ENCODE results near the gene FIGLA.

The FIGLA gene

DNA sequence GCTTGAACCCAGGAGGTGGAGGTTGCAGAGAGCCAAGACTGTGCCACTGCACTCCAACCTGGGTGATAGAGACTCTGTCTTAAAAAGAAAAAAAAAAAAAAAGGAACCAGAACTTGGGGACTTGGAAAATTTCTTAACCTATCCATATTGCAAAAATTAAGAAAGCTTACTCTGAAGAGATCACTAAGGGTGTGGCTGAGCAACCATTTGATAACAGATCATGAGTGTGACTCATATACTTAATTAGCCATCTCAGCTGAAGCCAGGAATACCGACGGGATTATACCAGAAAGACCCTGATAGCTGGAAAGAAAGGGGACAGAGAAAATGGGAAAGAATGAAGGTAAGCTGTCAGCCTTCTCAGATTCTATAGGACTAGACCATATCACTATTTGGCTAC lies 15.3 kb downstream of the FIGLA start:
- DNase-seq (ENCODE audit: low read depth), result no peak

DNA sequence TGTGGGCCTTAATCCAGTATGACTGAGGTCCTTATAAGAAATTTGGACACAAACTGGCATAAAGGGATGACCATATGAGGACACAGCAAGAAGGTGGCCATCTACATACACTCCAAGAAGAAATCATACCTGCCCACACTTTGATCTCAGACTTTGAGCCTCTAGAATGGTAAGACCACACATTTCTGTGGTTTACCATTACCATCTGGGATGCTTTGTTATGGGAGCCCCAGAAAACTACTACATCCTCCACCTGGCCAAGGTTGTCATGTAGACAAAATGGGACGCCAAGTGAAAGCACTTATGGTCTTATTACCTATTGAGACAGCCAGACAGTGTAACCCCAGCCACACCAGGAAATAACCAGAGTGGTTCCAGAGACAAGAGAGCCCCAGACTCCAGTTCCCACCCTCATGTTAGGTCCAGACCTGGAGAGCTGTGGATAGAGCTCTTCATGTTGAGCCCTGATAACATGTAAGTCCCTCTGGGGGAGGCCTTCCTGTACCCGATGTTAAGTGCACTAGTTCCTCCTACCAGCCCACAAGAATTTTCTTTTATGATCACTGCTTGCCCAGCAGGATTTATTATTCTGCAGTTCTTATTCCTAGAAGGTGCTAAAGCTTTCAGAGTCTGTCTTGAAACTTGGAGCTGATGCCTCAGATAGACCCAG lies 17.8 kb downstream of the FIGLA start:
- no peak for DNase-seq (ENCODE audit: low read depth)

DNA sequence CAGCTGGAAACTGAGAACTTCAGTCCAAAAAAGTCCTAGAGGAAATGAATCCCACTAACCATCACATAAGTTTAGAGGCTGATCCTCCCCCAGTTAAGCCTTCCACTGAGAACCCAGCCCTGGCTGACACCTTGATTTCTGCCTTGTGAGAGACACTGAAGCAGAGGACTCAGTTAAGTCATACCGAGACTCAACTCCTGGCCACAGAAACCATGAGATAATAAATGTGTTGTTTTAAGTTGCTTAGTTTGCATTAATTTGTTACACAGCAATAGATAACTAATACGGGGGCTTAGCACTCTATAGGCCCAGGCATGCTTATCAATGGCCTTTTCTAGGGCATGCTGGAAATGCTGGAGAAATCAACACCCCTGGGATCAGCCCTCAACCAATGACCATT lies 19.0 kb downstream of the FIGLA start:
- no peak for DNase-seq (ENCODE audit: low read depth)

DNA sequence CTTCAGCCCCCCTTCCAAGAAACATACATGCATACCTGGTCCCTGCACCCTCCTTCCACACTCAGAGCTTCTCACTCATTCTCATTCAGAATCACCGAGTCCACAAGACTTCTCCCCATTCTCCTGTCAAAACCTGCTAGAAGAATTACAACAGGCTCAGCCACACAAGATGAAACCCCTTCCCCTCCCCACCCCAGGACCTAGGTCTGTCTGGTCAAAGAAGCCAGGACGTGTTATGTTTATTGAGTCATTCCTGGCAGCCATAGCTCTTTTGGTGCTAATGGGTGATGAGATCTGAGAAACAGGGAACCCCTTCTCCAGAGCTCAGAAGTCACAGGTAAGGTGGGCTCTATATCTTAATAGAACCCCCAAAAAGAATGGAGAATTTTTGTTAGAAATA lies 21.0 kb downstream of the FIGLA start:
- DNase-seq (ENCODE audit: low read depth), result no peak

DNA sequence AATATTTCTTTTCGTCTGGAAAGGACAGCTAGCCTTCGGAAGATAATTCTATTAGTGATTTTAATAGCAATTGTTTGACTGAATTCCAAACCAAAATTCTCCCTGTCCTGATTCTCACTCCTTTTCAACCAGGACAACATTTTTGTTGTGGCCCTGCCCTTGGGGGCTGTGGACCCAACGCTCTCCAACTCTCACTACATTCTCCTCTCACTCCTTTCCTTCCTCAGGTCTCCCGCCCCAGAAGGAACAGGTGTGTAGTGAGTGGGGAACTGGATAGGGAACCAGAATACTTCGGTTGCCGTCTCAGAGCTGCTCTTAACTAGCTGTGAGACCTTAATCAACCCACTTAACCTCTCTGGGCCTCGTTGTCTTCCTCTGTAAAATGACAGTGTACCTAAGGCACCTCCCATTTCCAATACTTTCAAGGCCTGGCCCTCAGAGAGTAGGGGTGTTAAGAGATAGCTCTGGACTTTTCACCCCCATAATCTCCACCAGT lies 21.8 kb downstream of the FIGLA start:
- DNase-seq (ENCODE audit: low read depth), result no peak

DNA sequence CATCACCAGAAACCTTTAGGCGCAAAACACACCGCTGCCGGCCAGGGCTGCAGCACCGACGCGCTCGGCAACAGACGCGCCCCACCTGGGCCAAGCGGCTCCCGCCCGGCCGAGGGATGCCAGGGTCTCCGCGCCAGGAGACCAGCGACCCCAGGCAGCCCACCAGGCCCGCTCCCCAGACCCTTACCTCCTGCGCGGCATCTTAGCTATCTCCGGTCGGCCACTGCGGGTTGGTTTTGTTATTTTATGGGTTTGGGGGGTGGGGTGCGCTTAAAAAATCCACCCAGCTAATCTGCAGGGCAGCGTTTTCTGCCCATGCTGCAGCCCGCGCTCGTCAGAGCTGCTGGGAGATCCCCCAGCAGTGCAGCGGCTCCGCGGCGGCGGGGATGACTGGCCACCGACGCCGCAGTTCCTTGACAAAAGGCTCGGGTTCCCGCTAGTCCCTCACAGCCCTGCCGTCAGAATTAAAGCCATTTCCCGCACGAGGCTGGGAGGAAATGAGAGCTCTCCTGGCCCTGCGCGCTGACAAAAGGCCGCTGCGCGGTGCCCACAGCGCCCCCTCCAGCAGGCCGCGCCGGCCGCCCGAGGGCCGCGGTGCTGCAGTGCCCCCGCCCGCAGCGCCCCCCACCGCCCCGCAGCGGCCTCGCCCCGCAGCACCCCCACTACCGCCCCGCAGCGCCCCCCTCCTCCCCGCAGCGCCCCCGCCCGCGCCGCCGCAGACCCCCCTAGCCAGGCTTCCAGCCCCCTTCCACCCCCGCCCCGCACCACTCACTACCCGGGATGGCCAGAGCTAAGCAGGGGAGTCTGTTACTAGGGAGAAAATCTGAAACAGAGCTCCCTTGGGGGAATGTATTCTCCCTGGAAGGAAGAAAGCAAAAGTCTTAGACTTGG lies 22.5 kb downstream of the FIGLA start, which contains the start of gene ADD2:
Gene ADD2 (minus strand): TSS at position 502 of the 891 bp plus-strand sequence. CDS start 61,792 bp downstream, outside the sequence.
- DNase-seq (ENCODE audit: low read depth), result peak; percentile 24

DNA sequence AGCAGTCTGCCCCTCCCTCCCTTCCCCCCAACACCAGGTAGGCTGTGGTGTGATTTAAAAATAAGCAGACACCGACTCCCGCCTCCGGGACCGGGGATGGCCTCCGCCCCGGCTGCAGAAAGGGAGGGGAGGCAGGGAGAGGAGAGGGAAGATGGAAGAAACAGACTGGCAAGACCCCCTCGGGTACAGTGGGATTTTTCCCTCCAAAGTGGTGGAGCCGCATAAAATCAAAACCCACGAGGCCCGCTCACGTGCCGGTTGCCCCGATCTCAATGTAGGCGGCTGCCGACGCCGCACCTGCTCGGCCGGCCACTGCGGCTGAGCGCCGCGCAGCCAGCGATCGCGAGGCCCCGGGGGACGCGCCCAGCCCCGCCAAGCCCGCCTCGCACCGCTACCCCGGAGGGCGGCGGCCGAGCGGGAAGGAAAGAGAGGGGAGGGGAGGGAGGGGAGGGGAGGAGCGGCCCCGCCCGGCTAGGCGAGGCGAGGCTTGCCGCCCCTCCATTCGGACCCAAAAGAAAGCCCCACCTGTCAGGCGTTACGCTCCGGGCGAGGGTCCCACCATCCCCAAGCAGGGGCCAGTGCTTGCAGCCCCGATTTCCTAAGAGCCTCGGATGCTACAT lies 23.3 kb downstream of the FIGLA start:
- no peak for DNase-seq (ENCODE audit: low read depth)

DNA sequence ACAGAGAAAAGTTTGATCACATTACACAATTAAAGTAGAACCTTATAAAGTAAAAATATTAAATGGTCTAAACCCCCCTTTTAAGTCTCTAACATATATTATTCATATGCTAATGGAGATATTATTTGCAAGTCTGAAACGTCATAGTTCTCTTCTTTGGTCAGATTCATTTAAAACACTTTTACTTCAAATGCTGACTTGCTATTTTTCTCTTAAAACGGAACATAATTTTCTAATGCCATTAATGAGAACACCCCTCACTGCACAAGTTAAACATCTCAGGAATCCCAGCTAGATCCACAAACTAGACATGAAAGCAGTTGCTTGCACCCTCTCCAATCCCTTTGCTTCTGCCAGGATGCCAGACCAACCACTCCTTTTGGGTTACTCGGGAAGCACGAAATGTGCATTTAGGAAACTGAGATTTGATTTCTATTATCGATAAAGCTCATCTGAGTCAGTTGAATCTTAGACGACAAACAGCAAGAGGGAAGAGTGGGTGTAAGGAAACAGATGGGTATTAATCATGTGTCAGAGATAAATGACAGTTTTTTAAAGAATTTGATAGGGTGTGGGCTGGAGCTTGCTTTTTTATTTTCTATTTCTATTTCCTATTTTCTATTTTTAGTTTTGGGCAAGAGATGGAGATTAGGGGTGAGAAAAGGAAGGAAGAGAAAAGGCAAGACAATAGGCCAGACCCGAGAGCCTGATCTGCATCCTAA lies 23.9 kb downstream of the FIGLA start:
- DNase-seq (ENCODE audit: low read depth), result no peak

DNA sequence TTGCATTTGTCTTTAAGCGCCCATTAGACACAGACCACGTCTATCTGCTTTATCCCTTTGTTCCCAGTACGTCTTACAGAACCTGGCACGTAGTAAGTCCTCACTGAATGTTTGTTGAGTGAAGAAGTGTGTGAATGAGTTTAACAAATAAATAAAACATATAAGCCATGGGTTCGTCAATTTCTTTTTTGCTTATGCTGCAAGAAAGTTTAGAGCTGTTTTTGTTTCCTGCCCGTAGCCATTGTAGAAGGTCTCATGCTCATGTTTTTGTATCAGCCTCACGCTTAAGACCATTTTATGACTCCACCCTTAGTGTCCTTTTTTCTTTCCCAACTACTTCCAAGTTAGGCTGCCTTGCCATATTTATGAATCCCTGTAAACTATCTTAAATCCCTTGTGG lies 24.9 kb downstream of the FIGLA start:
- no peak for DNase-seq (ENCODE audit: low read depth)

DNA sequence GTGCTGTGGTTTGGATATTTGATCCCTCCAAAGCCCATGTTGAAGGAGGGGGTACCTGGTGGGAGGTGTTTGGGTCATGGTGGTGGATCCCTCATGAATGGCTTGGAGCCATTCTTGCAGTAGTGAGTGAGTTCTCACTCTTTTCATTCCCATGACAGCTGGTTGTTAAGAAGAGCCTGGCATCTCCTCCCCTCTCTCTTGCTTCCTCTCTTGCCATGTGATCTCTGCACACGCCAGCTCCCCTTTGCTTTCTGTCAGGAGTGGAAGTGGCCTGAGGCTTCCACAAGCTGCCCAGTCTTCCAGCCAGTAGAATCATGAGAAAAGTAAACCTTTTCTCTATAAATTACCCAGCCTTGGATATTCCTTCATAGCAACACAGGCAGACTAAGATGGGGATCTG lies 31.0 kb downstream of the FIGLA start:
- DNase-seq (ENCODE audit: low read depth), result no peak

DNA sequence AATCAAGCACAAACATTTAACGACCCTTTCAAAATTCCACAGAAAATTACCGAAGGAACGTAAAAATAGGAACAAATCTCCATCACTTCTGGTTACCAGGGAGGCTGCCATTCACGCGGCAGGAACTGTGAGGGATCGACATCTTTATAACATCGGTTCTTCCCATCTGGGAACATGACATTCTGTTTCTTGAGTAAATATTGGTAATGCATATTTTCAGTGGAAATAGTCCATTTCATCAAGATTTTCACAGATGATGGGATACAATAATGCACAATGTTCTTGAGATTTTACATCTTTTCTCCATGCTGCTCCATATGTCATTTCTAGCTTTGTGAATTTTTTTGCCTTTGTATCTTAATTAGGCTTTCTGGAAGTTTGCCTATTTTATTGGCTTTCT lies 32.5 kb downstream of the FIGLA start:
- DNase-seq (ENCODE audit: low read depth), result no peak

DNA sequence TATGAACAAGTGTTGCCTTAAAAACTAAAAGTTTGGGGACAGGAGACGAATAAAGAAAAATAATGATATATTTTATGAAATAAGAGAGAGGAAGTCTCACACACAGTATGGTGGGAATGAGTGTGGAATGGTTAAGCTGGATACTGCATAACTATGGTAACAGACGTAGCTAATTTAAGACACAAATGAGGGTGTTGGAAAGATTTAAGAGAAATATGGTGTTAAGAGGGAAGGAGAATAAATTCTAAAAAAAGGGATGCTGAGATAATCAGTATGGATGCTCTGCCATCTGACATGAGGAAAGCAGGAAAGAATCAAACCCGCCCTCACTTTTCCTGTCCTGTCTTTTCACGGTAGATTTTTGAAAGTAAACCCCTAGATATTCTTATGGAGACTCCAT lies 33.1 kb downstream of the FIGLA start:
- DNase-seq (ENCODE audit: low read depth), result no peak

DNA sequence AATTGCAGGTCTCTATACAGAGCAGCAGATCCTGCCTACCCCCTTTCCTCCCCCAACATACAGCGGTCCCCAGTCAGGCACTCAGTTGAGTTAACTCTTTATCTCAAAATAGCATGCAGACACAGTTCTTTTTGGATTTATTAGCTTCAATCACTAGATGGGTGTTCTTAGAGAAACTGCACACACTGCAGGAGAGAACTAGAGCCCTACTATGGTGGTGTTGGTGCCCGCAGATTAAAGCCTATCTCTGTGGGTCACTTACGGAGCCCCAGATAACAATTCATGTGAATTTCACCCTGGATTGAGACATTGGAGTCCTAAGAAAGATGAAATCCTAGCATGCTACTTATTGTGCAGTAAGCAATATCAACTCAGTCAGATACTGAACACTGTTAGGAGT lies 34.3 kb downstream of the FIGLA start:
- no peak for DNase-seq (ENCODE audit: low read depth)

DNA sequence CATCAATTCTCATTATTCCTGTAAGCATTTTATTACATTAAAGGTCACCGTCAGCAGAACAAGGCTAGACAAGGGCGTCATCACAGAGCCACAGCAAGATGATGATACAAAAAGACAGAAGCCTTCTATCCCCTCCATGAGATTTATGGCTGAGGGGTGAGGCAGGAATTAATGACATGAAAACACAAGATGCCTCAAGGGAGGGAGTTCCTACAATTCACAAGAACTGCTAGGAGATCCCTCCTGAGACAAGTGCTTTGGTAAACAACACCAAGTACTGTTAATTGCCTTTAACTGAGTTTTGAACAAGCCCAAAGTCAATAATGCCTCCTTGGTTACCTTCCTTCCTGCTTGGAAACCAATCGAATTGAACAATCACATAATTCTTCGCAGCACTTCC lies 36.5 kb downstream of the FIGLA start:
- DNase-seq (ENCODE audit: low read depth), result no peak

DNA sequence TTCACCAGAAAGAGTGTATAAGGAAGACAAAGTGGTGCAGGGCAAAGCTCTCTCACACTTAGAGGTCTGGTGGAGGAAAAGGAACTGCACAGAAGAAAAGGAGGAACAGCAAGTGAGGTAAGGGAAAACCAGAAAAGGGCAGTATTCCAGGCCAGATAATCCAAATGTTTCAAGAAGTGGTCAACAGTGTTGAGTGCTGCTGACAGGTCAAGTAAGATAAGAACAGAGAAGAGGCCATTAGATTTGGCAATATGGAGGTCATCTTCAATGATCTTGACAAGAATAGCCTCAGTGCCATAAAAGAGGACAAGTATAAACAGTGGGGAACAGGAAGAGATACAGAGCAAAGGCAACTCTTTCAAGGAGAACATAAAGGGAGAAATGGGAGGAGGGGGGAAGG lies 37.4 kb downstream of the FIGLA start:
- DNase-seq (ENCODE audit: low read depth), result no peak

DNA sequence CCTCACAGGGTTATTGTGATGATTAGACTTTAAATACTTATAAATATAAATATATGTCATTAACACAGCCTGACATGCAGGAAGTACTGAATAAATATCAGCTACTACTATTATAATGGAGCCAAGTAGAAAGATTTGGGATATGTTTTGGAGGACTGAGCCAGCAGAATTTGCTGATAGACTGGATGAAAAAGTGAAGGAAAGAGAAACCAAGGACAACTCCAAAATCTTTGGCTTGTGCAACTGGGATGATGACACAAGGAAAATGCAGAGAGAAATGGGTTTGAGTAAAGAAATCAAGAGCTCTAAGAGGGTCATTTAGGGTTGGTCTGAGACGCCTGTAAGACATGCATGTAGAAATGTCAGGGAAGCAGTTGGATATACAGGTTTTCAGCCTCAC lies 38.0 kb downstream of the FIGLA start:
- no peak for DNase-seq (ENCODE audit: low read depth)

DNA sequence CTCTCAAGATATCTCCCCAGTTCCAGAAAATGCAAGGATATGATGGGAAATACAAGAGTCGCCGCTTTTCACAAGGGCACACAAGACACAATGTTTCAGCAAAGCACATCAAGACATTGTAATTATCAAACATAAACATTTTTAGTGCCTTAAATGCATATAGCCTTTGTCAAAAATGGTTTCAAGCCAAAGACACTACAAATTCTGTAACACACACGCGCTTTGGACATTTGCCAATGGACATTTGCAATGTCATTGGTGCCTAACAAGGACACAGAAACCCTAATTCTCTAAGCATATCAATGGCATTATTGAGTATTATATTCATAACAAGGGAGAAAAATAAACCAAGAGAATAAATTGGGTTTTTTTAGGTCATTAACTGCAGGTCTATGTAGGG lies 38.6 kb downstream of the FIGLA start:
- no peak for DNase-seq (ENCODE audit: low read depth)

DNA sequence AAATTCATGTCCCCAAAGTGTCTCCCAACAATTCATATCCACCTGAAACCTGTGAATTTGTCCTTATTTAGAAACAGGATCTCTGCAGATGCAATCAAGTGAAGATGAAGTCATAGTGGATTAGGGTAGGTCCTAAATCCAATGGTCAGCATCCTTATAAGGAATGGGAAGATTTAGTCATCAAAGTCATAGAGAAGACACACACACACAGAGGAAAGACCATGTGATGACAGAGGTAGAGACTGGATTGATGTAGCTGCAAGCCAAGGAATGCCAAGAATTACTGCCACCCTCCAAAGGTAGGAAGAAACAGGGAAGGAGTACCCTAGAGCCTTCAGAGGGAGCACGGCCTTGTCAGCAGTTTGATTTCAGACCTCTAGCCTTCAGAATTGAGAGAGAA lies 40.1 kb downstream of the FIGLA start:
- DNase-seq (ENCODE audit: low read depth), result no peak

DNA sequence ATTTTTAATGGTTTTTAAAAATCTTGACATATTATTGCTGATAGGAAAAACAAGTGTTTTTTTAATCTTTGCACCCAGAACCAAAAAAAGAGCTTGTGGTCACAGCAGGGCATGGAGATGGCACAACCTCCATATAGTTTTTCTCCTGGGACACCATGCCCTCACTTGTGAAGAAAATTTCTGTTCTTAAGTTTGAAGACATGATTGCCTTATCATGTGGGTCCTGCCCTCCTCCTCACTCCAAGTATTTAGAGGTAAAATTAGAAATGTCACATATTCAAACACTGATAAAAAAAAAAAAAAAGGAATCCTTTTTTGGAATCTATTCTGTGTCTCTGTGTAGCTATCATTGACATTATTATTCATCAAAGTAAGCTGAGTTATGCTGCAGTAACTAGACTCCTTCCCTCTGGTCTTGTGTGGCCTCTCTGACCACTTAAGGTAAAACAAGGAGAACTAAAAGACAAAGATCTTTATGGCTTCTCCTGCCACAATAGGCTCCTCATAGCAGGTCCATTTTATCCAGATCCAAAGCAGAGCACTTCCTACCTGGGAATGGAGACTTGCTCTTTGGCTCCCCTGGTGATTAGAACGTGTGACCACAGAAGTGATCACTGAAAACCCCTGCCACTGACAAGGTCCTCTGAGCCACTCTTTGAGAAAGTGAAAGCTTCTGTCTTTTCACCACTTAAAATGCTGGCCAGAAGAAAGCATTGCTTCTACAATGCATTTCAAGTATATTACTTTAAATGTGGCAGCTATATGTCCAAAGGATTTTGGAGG lies 42.2 kb downstream of the FIGLA start:
- no peak for DNase-seq (ENCODE audit: low read depth)

DNA sequence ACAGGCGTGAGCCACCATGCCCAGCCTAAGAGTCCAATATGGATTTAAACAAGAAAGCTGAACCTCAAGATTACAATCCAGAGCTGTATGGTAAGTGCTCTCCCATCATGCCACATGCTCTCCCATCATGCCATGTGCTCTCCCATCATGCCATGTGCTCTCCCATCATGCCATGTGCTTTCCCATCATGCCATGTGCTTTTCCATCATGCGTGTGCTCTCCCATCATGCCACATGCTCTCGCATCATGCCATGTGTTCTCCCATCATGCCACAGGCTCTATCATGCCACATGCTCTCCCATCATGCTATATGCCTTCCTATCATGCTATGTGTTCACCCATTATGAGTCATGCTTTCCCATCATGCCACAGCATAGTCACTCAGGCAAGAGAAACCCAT lies 43.2 kb downstream of the FIGLA start:
- DNase-seq (ENCODE audit: low read depth), result no peak
